LNCAP (cell line): ENCODE results near the gene COL4A4.

Source experiments
- TF ChIP-seq, protein P1 (sequence below): fragments of 450-650 bp; IDR thresholded peaks from 2 replicates; pipeline ENCODE4 v1.5.1; 2017; ENCODE audit warnings: mild to moderate bottlenecking

Gene COL4A4

DNA sequence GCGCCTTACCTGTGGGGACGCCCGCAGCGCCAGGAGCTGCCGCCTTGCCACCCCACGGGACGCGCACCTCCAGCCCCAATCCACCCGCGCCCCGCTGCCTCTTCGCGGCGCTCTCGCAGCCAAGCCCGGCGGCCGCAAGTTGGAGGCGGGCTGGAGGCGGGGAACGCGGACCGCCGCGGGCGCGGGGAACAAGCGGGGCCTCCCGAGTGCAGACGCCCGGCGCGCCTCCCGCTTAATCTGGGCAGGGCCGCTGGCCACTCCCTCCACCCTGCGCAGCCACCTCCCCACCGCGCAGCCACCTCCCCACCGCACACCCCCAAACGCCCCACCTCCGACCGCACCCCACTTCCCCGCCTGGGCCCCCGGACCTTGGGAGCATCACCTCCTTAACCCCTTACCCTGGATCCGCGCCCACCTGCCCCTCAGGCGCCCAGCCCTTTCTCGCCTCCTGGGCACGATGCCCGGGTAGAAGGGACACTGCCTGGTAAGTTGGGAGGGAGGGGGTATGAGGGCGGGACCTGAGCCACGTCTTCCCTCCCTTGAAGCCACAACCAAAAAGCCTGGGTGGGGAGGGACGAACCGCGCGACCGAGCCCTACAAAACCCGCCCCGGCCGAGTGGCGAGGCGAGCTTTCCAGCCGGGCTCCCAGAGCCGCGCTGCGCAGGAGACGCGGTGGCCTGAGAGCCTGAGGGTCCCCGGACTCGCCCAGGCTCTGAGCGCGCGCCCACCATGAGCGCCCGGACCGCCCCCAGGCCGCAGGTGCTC is at the start of gene COL4A4, which contains the start of gene COL4A3:
Gene COL4A4 (minus strand): TSS at position 208 of the 765 bp plus-strand sequence. CDS start 16,722 bp downstream, outside the sequence.
Gene COL4A3 (plus strand): TSS at position 627 of the 765 bp plus-strand sequence. CDS start 103 bp downstream, at position 730.
- TF ChIP-seq, protein P1, sequence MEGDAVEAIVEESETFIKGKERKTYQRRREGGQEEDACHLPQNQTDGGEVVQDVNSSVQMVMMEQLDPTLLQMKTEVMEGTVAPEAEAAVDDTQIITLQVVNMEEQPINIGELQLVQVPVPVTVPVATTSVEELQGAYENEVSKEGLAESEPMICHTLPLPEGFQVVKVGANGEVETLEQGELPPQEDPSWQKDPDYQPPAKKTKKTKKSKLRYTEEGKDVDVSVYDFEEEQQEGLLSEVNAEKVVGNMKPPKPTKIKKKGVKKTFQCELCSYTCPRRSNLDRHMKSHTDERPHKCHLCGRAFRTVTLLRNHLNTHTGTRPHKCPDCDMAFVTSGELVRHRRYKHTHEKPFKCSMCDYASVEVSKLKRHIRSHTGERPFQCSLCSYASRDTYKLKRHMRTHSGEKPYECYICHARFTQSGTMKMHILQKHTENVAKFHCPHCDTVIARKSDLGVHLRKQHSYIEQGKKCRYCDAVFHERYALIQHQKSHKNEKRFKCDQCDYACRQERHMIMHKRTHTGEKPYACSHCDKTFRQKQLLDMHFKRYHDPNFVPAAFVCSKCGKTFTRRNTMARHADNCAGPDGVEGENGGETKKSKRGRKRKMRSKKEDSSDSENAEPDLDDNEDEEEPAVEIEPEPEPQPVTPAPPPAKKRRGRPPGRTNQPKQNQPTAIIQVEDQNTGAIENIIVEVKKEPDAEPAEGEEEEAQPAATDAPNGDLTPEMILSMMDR = no peak

DNA sequence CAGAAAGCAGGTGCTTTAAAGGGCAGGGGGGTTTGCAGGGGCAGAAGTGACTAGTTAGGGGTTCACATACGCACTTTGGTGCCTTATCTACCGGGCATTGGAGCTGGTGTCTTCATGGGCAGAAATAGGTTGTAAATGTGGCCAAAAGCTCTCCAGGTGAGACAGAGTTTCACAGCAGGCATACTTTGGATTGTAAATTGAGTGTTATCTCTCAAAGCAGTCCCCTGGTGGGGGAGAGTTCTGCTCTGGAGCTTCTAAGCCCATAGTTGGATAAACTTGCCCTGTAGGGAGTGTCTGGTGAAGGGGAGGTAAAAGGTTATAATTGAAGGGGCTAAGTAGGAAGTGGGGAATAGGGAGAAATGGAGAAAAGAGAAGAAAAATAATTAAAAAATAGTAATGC is 43.6 kb upstream of the COL4A4 start:
- TF ChIP-seq, protein P1 = no peak

DNA sequence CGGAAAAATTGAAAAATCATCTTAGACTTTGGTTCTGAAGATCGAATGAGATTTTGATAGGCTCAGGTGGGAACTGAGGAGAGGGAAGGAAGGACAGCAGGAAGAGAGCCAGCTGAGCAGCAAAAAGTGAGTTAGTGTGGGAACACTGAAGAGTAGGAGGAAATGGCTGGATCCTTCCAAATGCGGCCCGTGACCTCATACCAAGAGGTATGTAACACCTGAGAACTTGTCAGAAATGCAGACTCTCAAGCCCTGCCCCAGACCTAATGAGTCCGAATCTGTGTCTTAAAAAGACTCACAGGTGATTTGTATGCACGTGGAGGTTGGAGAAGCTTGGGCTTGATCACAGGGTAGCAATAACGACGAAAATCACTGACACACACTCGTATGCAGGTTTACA is 42.4 kb upstream of the COL4A4 start:
- TF ChIP-seq, protein P1 = no peak

DNA sequence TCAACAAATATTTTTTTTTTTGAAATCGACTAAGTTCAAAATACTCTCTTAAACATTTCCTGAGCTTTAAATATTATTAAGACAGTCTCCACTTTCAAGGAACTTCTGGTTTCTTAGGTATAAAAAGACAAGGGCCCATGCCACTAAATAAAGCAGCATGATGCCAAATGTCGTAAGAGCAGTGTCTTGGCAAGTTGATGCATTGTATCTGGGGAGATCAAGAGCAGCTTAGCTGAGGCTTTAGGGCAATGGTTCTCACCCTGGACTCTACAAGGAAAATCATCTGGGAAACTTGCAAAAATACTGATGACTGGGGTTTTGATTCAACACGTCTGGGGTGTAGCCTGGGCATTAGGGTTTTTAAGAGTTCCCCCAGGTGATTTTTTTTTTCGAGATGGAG is 41.7 kb upstream of the COL4A4 start:
- TF ChIP-seq, protein P1 = no peak

DNA sequence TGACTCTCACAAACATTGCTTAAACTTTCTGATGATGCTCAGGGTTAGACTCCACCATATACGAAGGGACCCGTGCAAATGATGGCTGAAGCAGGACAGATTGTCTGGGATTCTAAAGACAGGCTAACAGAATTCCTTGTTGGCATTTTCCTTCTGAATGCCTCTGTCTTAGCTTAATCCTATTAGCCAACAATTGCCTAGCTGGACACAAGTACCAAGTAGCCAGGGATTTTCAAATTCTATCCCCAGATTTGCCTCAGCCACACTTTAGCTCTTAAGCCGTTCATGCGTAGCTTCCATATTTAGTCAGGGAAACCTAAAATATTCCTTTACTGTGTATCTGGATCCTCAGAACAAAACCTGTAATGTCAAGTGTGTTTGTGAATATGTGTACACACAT is 40.4 kb upstream of the COL4A4 start:
- TF ChIP-seq, protein P1 = no peak

DNA sequence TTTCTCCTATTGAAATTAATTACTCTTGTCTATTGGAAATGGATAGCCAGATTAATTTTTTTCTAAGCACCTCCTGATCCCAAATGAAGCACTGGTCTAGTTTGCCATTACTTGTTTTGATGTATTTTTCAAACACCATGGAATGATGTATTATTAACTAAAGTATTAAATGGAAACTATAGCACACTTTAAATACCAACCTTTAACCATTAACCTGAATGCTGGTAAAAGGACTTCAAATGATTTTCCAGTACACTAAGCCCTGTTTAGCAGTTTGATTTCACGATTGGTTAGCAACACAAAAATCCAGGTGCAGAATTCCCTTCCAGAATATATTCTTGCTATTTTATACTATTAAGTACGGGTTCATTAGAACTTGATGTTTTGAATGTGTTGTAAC is 37.8 kb upstream of the COL4A4 start:
- TF ChIP-seq, protein P1 = no peak

DNA sequence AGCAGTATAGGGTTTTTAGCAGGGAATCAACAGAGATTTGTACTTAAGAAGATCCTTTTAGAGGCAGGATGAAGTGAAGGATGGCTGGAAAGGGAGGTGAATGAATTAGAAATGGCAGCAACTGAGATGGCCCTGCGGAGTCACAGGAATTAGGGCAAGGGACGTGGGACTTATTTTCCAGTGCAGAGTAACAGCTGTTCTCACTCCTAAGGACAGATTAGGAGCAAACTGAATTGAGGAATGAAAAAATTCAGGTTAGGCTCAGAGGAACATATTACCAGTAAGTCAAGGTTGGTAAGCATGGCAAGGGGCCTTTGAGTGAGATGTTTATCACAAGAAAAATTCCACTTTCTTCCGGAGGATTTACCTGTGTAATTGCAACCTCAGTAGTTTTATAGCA is 34.9 kb upstream of the COL4A4 start:
- TF ChIP-seq, protein P1 = no peak
